WERI-Rb-1 (cell line): ENCODE data around the gene EGLN3.

Experiments
- DNase-seq: peaks from one replicate; pipeline ENCODE4 v3.0.0-alpha.2; 2020
- H3K27ac ChIP-seq: fragments of 250-450 bp; sonication (Bioruptor Pico); 2 replicates; pipeline ENCODE4 v1.5.1; 2020; ENCODE audit warnings: mild to moderate bottlenecking, moderate library complexity
- H3K27me3 ChIP-seq: fragments of 250-450 bp; sonication (Bioruptor Pico); 2 replicates; pipeline ENCODE4 v1.5.1; 2021; ENCODE audit warnings: mild to moderate bottlenecking, low read depth, moderate library complexity; ENCODE audit not compliant: insufficient read depth, severe bottlenecking
- H3K36me3 ChIP-seq: fragments of 250-450 bp; sonication (Bioruptor Pico); 2 replicates; pipeline ENCODE4 v1.5.1; 2020; ENCODE audit warnings: mild to moderate bottlenecking, moderate library complexity
- H3K4me3 ChIP-seq: 2 replicates; pipeline ENCODE4 v1.5.1; 2011; ENCODE audit warnings: low read depth, mild to moderate bottlenecking, control low read depth, low read length
- H3K9me3 ChIP-seq: fragments of 250-450 bp; sonication (Bioruptor Pico); 2 replicates; pipeline ENCODE4 v1.5.1; 2021; ENCODE audit warnings: mild to moderate bottlenecking, moderate library complexity; ENCODE audit not compliant: severe bottlenecking
- TF ChIP-seq, protein P1 (sequence below): IDR thresholded peaks from 2 replicates; pipeline ENCODE4 v1.5.1; 2011; ENCODE audit warnings: low read depth, mild to moderate bottlenecking, control low read depth, inconsistent platforms, low read length

EGLN3 gene

GRCh38 chr14:33897382-33897781 lies 53.5 kb downstream of the EGLN3 start:
- H3K9me3 ChIP-seq, result no peaks in the 10 kb centered on the region
- H3K27me3 ChIP-seq, result no peaks in the 10 kb centered on the region
- H3K4me3 ChIP-seq, result no peak overlapping the region
- TF ChIP-seq, protein P1, sequence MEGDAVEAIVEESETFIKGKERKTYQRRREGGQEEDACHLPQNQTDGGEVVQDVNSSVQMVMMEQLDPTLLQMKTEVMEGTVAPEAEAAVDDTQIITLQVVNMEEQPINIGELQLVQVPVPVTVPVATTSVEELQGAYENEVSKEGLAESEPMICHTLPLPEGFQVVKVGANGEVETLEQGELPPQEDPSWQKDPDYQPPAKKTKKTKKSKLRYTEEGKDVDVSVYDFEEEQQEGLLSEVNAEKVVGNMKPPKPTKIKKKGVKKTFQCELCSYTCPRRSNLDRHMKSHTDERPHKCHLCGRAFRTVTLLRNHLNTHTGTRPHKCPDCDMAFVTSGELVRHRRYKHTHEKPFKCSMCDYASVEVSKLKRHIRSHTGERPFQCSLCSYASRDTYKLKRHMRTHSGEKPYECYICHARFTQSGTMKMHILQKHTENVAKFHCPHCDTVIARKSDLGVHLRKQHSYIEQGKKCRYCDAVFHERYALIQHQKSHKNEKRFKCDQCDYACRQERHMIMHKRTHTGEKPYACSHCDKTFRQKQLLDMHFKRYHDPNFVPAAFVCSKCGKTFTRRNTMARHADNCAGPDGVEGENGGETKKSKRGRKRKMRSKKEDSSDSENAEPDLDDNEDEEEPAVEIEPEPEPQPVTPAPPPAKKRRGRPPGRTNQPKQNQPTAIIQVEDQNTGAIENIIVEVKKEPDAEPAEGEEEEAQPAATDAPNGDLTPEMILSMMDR, result no peak
- DNase-seq, result no peak
- H3K36me3 ChIP-seq, result no peaks in the 10 kb centered on the region
- no peak overlapping the region for H3K27ac ChIP-seq

GRCh38 chr14:33894339-33894738 lies 56.5 kb downstream of the EGLN3 start:
- TF ChIP-seq, protein P1, result no peak
- Histone ChIP-seq H3K27ac (no peak overlapping the region), H3K27me3 (no peaks in the 10 kb centered on the region), H3K4me3 (no peak overlapping the region), H3K9me3 (peaks cover 2% of the 10 kb centered on the region), H3K36me3 (no peaks in the 10 kb centered on the region)
- DNase-seq, result no peak

DNA sequence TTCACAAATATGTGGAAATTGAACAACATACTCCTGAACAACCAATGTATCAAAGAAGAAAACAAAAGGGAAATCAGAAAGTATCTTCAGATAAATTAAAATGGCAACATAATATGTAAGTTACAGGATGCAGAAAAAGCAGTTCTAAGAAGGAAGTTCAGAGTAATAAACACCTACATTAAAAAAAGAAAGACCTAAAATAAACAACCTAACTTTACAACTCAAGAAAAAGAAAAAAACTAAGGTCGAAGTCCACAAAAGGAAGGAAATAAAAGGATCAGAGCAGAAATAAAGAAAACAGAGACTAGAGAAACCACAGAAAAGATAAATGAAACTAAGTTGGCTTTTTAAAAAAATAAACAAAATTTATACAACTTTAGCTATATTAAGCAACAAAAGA lies 59.2 kb downstream of the EGLN3 start:
- H3K9me3 ChIP-seq, result peaks cover 5% of the 10 kb centered on the region
- H3K4me3 ChIP-seq, result no peak overlapping the region
- no peak overlapping the region for H3K27ac ChIP-seq
- no peaks in the 10 kb centered on the region for H3K27me3 ChIP-seq
- TF ChIP-seq, protein P1, result no peak
- no peak for DNase-seq
- no peaks in the 10 kb centered on the region for H3K36me3 ChIP-seq

DNA sequence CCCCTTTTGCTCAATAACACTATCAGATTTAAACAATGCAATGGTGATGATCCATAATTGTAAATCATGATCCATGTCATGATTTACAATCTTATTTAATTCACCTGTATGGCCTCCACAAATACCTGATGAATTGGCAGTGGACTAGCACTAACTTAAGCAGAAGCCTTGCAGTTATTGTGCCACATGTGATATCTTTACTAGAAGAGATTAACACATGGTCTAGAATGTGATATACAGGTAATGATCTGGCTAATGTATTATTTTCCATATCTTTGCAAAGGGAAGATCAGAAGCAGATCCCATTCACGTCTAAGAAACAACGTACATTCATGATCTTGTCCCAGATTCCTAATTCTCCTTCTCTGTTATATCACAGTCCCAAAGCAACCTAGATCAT lies 66.0 kb downstream of the EGLN3 start:
- Histone ChIP-seq H3K27me3 (no peaks in the 10 kb centered on the region), H3K9me3 (peaks cover 5% of the 10 kb centered on the region), H3K36me3 (no peaks in the 10 kb centered on the region), H3K27ac (no peak overlapping the region), H3K4me3 (no peak overlapping the region)
- TF ChIP-seq, protein P1, result no peak
- DNase-seq, result no peak

DNA sequence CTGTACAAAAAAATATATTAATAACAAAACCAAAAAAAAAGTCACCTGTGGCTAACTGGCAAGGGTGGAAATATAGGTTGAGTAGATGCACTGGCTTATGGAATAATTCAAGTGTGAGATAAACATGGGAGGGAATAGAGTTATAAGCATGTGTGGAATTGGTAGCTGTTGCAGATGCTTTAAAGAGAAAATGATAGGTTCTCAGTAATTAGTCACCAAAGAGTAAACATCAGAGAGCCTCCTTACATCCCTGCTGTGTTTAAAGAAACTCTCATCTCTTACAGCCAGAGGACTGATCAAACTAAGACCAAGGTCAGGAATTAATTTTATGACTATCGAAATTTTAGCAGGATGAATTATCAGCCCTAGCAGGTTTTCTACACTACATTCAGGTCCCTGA lies 70.5 kb downstream of the EGLN3 start:
- Histone ChIP-seq H3K27me3 (no peaks in the 10 kb centered on the region), H3K27ac (no peak overlapping the region), H3K4me3 (no peak overlapping the region), H3K36me3 (no peaks in the 10 kb centered on the region), H3K9me3 (peaks cover 9% of the 10 kb centered on the region)
- no peak for DNase-seq
- TF ChIP-seq, protein P1, result no peak

- H3K4me3 ChIP-seq, result no peak overlapping the region
- H3K27me3 ChIP-seq, result no peaks in the 10 kb centered on the region
- no peaks in the 10 kb centered on the region for H3K36me3 ChIP-seq
- TF ChIP-seq, protein P1, result no peak
- no peak for DNase-seq
- H3K9me3 ChIP-seq, result peaks cover 10% of the 10 kb centered on the region
- H3K27ac ChIP-seq, result no peak overlapping the region
These were observed 71.1 kb downstream of the EGLN3 start for GRCh38 chr14:33879684-33880286.
